Measurements from ENCODE around the gene KCNQ4.

Gene KCNQ4

DNA sequence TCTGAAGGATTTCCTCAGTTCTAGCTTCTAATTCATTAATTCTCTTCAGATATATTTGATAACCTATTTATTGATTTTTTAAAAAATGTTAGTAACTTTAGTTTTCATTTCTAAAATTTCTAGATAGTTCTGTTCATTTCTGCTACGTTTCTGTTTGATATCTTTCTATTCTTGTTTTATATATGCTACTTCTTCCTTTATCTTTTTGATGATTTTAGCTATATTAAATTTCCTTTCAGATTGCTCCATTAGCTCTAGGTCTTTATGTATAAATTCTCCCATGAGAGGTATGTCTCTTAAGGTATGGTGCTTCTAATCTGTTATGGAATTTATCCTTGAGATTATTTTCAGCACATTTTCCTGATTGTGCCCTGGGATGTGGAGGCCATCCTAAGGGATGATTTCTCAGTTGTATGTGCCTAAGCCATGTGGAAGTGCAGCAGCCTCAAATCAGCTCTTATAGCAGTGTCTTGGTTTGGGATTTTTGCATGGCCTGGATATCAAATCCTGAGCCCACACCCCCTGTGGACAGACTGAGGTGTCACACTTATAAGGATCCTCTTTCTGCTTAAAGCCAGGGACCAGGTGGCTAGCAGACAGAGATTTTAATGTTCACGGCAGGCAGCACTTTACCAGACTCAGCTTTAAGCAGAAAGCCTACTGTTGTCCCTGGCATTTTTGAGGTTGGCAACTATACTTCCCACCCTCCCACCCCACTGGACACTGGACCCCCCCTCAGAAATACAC is 6.2 kb upstream of the KCNQ4 start:
- DNase-seq (ENCODE audit: low read depth in 3 of 3): no peak

DNA sequence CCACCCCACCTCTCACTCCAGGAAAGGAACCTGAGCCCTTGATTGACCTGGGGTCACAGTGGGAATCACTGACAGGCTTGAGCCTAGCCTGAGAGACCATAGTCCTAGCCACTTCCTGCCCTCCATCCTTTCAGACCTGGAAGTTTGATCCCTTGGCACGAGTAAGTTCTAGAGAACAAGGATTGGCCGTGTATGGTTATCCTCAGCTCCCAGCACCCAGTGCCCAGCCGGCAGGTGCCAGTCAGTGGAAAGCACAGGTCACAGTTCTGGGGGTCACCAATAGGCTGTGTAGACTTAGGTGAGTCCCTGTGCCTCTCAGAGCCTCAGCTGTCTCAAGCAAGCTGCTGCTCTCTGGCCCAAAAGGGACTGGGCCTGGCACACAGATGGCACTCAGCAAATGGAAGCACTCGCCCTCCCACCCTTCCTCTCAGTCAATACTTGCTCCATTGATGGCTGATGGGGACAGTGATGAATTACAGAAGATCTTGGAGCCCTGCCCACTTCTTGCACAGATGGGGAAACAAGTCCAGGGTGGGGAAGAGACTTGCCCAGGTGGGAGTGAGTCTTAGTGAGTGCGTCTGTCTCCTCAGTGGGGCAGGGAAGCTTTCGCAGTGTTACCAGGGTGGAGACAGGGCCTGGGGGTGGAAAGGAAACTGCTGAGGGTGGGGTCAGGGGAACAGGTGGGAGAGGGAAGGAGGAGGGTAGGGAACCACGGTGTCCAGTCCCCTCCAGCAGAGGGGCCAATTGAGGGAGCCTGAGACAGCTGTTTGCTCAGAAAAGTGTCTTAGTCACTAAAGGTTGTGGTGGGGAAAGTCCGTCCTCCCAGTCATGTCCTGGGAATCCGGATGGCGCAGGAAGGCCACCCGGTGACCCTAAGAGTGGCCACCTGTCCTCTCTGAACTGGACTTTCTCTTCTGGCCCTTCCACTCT is 2.6 kb upstream of the KCNQ4 start:
- no peak for DNase-seq (ENCODE audit: low read depth in 3 of 3)

DNA sequence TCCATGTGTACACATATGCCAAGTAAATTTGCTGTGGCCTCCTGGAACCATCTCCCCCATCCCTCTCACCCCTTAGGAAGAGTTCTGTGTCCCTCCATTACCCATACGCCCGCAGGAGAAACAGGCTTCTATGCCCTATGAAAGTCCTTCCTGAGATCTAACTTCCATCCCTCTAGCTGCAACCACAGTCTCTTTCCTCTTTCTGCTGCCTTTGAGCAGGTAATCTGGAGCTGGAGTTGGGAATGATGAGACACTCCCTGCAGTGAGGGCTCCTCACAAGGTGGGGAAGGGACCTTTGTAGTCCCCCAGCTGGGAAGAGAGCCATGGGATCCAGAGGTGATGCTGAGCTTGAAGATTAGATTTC is 2.0 kb upstream of the KCNQ4 start:
- no peak for DNase-seq (ENCODE audit: low read depth in 3 of 3)

DNA sequence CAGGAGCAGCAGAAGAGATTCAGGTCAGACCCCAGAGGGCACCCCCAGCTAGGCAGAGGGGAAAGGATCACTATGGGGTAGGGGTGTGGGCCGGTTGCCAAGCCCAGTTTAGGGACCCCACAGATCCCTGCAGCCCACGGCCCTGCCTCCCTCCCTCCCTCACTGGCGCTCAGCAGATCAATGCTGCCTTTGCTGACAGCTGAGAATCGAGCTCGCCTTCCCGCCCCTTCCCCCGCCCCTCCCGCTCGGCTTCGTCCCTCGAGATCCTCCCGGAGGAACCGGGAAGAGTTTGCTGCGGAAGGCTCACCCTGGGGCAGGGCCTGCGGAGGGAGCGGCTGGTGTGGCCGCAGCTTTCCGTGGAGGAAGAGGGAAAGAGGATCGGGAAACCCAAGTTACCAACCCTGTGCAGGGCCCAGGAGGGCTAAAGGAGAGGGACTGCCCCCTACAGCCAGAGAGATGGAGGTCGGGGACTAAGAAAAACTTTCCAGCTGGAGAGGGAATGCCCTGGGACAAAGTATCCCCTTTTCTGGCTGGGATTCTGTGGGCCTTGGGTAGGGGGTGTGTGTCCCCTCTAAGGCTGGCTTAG is 1.1 kb upstream of the KCNQ4 start:
- DNase-seq (ENCODE audit: low read depth in 3 of 3): no peak

DNA sequence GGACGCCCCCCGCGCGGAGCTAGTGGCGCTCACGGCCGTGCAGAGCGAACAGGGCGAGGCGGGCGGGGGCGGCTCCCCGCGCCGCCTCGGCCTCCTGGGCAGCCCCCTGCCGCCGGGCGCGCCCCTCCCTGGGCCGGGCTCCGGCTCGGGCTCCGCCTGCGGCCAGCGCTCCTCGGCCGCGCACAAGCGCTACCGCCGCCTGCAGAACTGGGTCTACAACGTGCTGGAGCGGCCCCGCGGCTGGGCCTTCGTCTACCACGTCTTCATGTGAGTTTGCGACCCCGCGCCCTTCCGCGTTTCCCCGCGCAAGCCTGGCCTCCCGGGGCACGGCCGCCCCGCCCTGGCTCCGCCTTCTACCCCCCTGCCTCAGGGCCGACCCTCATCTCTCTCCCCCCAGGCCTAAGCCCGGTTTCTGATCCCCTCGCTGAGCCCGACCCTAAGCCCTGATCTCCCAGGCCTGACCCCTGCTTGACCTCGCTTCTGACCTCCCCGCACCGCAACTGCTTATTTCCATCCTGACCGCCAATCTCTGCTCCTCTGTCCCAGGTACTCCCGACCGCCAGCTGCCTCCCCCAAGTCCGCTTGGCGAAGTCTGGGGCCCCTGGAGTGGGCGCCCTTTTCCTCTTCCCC is 669 bp downstream of the KCNQ4 start:
- no peak for DNase-seq (ENCODE audit: low read depth in 3 of 3)

DNA sequence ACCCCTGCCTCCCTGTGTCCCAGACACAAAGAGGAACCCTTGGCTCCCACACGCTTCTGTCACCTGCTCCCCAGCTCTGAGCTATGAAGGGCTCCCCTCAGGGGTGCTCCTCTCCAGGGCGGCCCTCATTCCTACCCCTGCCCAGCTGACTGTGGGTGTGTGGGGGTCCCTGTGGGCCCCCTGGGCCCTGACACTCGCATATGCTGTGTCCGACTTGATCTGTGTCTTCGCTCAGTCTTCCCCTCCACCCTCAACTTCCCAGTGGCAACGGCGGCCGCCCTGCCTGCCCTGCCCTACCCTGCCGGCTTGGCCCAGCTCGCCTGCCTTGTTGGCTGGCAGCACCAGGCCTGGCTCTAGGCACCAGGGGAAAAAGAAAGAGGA is 1.2 kb downstream of the KCNQ4 start:
- no peak for DNase-seq (ENCODE audit: low read depth in 3 of 3)

DNA sequence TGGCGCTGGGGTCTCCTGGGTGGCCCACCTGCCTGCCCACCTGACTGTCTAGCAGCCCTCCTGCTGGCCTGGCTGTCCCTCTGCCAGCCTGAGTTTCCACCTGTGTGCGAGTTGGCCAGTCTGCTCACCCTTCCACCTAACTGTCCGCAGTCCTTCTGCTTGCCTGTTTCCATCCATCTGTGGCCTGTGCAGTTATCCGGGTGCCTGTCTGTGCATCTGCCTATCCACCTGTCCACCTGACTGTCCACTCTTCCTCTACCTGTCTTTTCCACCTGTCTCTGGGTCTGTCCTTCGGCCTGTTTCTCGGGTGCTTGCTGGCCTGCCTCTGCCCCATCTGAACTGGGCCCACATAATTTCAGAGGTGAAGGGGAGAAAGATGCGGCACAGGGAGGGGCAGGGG is 1.9 kb downstream of the KCNQ4 start:
- no peak for DNase-seq (ENCODE audit: low read depth in 3 of 3)

DNA sequence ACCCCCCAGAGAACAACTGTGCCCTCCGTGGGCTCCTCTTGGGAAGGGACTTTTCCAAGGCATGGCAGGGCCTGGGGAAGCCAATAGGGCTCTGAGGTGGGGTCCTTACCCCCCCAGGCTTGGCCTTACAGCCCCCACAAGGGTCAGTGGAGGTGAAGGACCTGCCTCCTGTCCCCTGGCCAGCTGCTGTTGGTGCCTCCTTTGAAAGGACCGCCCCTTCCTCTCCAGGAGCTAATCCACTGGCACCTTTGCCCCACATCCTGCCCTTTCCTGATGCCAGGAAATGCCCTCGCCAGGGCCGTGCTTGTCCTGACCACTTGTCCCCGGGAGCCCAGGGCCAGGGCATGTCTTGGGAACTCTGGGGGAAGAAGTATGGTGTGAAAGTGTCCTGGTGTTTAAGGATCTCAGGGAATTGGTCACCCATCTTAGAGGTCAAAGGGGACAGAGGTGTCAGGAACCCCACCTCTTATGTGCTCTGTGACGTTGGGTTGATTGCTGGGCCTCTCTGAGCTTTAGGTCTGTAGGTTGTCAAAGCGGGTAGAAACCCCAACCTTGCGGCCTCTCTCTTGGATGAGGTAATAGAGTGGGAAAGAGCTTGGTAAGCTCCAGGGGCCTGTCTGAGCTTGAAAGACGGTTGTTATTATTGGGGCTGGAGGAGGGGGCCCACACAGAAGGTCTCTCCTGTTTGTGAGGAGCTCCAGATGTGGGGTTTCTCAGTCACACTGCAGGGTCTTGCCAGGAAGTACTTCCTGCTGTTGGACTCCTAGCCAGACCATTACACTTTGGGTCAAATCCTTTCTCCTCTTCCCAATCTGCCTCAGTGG is 2.8 kb downstream of the KCNQ4 start:
- DNase-seq (ENCODE audit: low read depth in 3 of 3): no peak

DNA sequence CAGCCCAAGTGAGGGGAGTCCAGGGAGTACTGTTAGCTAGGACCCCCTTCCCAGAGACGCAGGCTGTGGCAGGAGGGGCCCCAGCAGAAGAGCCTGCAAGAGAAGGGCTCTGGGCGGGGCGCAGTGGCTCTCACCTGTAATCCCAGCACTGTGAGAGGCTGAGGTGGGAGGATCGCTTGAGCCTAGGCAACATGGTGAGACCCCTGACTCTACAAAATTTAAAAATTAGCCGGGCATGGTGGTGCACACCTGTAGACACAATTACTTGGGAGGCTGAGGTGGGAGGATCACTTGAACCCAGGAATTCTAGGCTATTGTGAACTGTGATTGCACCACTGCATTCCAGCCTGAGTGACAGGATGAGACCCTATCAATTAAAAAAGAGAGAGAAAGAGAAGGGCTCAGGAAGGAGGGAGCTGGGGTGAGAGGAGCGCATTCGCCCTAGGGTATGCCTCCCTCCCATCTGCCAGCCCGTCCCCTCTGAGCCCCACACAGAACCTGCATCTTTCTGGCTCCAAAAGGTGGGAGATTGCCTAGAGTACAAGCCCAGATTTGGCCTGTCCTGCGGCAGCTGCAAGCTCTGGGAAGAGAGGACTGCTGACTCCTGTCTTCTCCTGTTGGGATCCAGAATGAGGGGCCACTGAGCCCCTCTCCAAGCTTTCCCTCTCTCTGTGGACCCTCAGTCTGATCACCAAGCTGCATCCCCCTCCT is 3.6 kb downstream of the KCNQ4 start:
- no peak for DNase-seq (ENCODE audit: low read depth in 3 of 3)

DNA sequence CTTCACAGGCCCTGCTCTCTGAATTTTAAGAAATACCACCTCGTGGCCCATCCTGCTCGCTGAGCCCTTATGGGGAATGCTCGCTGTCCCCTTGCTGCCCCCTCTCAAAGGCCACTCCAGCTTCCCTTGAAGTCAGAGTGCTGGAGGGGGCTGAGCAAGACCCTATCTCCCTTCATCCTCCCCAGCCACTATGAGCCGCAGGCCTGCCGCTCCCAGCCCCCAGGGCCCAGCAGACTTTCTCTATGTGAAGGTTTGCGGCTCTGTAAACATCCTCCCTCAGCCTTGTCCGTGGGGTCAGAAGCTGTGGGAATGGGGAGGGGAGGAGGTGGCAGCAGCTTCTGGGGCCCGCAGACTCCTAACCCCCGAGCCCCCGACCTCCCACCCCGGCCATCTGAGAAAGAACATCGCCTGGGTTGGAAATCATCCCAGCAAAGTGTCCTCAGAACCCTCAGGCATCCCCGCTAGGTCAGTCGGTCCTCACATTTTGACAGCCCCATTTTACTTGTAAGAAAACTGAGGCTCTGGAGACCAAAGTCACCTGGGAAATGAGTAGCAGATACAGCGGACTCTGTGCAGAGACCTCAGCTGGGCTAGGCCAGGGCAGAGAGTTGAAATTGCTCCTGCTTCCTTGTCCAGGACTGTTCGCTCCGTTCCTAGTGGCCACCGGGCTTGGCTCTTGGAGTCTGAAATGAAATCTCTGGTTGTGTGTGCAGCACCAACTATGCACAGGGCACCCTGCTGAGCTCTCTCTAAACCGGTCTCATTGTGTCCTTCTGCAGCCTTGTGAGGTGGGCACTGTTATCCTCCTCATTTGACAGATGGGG is 4.4 kb downstream of the KCNQ4 start:
- no peak for DNase-seq (ENCODE audit: low read depth in 3 of 3)

DNA sequence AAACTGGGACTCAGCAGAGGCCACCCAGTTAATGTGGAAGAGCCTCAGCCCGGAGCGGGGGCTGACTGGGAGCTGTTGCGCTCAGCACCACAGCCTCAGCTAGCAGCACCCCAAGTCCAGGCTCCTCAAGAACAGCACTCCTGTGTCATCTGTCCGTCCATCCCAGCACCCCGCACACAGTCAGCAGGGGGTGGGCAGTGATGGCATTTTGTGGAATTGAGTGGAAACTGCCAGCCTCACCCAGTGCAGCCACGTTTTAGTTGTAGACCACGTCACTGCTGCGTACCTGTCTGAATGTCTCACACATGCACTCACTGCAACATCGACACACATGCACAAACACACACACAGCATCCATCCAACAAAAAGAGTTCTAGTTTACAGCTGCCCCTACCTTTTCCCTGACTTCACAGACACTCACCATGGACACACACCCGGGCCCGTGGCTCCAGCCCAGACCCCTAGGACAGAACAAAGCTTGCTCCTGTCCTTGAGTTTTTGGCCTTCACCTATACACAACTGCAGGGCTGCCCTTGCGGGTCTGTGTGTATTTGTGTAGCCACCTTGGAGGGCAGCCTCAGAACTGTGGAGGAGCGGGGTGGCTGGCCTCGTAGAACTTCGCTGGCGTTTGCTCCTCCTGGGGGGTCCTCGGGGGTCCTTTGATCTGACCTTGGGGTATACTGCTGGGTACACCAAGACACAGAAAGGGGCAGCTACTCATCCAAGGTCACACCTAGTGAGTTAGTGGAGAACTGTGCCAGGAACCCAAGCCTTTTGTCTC is 5.2 kb downstream of the KCNQ4 start:
- DNase-seq (ENCODE audit: low read depth in 3 of 3): no peak

DNA sequence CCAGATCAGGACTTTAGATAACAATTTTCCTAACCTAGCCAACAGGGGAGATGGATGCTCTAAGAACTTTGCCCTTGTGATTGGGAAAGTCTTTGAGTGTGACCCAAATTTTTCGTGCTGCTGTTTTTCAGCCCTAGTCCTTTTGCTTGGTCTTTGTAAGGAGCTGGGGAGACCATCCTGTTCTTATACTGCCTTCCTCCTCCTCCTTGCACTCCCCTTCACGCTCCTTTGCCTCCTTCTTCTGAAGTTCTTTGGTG is 5.7 kb downstream of the KCNQ4 start:
- no peak for DNase-seq (ENCODE audit: low read depth in 3 of 3)

DNA sequence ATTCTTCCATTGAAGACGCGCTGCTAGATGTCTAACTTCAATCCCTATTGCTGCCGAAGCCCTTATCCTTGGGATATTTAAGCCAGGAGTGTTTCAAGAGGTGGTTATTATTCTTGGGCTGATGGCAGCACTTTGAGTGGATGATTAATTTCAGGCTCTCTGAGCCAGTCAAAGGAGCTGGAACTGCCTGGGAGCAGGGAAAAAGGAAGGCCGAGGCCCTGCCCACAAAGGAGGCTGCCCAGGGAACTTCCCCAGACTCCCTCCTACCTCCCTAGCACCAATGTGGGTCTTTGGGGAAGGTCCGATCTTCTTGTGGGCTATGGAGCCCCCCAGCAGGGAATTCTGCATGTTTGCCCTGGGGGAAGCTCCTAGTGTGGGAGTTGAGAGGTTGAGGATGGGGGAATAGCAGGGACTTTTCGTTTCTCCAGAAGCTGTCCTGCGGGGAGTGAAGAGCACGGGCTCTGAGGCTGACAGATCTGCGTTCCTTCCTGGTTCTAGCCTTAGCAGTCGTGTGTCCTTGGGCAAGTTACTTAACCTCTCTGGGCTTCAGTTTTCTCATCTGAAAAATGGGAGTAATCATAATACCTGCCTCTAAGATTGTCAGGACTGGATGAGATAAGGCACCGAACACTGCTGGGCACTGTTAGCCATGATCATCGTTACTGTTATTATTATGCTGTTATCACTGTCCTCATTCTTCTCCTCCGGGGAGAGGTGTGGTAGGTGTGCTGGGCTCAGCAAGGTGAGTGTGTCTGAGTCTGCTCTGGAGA is 6.3 kb downstream of the KCNQ4 start:
- DNase-seq (ENCODE audit: low read depth in 3 of 3): no peak

DNA sequence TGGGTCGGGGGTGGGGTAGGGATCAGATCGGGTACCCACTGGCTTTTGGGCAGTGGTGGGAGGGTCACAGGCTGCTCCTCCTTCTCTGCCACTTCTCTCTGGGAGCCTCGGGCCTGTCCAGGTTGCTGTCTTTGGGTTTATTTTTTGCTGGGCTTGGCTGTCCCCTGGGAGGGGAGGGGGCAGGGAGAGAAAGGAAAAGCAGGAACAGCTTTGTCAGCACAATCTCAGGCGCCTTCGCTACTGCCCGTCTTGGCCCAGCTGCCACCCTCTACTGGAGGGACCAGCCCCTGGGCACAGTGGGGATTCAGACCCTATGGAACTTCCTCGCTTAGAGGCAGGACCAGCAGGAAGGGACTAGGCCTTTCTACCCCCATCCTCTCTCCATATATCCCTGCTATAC is 8.4 kb downstream of the KCNQ4 start:
- no peak for DNase-seq (ENCODE audit: low read depth in 3 of 3)

DNA sequence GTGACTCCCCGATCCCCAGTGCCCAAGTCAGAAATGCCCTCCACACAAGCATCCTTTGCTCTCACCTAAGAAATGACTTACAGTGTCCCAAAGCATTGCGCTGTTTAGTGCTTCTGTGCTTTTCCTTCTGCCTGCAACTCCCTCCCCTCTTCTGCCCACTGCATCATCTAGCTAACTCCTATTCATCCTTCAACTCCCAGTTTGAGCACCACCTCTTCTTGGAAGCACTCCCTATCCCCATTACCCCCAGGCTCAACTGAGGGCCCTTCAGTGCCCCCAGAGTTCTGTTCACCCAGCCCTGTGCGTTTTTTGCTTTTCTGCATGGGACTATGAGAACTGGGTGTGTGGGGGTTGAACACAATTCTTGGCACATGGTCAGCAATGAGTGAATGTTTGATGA is 10.0 kb downstream of the KCNQ4 start:
- DNase-seq (ENCODE audit: low read depth in 3 of 3): no peak

DNA sequence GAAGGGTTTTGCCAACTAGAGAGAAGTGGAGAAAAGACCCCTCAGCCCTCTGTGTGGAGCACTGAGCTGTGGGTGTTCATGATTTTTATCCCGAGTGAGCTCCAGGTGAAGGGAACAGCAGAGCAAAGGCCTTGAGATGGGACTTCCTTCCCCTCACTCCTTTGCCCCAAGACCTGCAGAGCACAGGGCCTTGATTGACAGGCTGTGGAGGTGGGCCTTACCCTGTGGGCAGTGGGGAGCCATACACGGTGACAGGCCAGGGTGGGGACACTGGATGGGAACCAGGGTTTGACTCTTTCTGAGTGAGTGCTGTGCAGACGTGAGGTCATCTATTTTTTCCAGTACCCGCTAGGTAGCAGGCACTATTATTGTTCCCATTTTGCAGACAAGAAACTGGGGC is 10.5 kb downstream of the KCNQ4 start:
- no peak for DNase-seq (ENCODE audit: low read depth in 3 of 3)

DNA sequence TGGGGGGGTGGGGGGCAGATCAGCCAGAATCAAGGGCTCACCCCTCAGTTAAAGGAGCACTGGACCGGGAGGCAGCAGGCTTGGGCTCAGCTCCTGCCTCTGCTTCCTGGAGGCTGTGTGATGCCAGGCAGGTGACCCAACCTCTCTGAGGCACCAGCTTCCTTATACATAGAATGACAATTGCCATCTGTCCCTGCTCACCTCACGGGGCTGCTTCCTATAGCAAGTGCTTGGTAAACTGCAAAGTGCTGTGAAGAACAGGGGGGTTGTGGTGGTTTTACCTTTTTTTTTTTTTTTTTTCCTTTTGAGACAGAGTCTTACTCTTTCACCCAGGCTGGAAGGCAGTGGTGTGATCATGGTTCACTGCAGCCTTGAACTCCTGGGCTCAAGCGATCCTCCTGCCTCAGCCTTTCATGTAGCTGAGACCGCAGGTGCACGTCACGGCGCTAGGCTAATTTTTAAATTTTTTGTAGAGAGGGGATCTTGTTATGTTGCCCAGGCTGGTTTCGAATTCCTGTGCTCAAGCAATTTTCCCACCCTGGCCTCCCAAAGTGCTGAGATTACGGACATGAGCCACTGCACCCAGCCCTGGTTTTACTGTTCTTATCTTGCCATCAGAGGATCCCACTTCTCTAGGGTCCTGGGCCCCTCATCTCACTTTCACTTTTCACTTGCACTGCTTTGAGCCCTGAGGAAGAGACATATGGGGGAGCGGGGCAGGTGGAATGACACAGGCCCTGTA is 11.6 kb downstream of the KCNQ4 start:
- DNase-seq (ENCODE audit: low read depth in 3 of 3): no peak

All from stimulated activated CD4-positive, alpha-beta T cell treated with anti-CD3 and anti-CD28 coated beads, TNF-alpha, amount 100 ng/mL, for 48 hours (primary cell).